Esophagus squamous epithelium (tissue), 5 donors: ENCODE measurements around the gene TAS2R20. TPM values are rescaled to one million over a fixed set of nuclear protein-coding genes. Genes with fewer than 3 reads are reported as not detected.

Experiments used
- DNase-seq: peaks from one replicate; lab custom pipeline; 2025; lab: John Stamatoyannopoulos, UW
- H3K27ac ChIP-seq, 4 donors: fragments of 200-600 bp; sonication (generic); one replicate each; pipeline ENCODE4 v1.5.1; 2016 to 2019; ENCODE audit warnings: mild to moderate bottlenecking in 1 of 4
- H3K27me3 ChIP-seq, 4 donors: fragments of 200-600 bp; sonication (generic); 1 replicate in 3 of 4; 2 replicates in 1 of 4; pipeline versions ENCODE4 v1.5.1 to v1.6.0; 2017 to 2021; ENCODE audit warnings: antibody characterized with exemption in 1 of 4
- H3K36me3 ChIP-seq, 3 donors: fragments of 200-600 bp; sonication (generic); one replicate each; pipeline ENCODE4 v1.5.1; 2016 to 2019
- H3K4me1 ChIP-seq, 3 donors: fragments of 200-600 bp; sonication (generic); one replicate each; pipeline ENCODE4 v1.5.1; 2017 to 2019
- H3K4me3 ChIP-seq, 4 donors: fragments of 200-600 bp; sonication (generic); 1 replicate in 3 of 4; 2 replicates in 1 of 4; pipeline ENCODE4 v1.5.1; 2016 to 2019; ENCODE audit warnings: mild to moderate bottlenecking in 2 of 4, moderate library complexity in 1 of 4
- H3K9me3 ChIP-seq, 3 donors: fragments of 200-600 bp; sonication (generic); one replicate each; pipeline ENCODE4 v1.5.1; 2016 to 2019
- CTCF ChIP-seq, 6 experiments: fragments of 450-650 bp in 4 of 6; fragments of 200-600 bp in 2 of 6; sonication (generic) in 2 of 6; IDR thresholded peaks; one replicate each; pipeline ENCODE4 v1.5.1; 2016 to 2019; ENCODE audit warnings: antibody characterized with exemption in 6 of 6, mild to moderate bottlenecking in 4 of 6, moderate library complexity in 4 of 6
- POLR2A ChIP-seq, 4 donors: fragments of 450-650 bp; IDR thresholded peaks; one replicate each; pipeline ENCODE4 v1.6.1; 2017; ENCODE audit warnings: antibody characterized with exemption in 4 of 4, mild to moderate bottlenecking in 4 of 4, moderate library complexity in 3 of 4
- WGBS, 2 donors: methylation state at CpG; one replicate each; pipeline ENCODE4 v1.1.5; 2018; 5-methylcytosine and 5-hydroxymethylcytosine counted together
- intact Hi-C: fragments of 100-400 bp; cut with DNase I; formaldehyde crosslinking; loops from one replicate; pipeline ENCODE4 v1.15.0; 2022
- total RNA-seq, 4 donors: library from RNA; depleted of rRNA; stranded (reverse); fragments of >200 nt; gene quantifications; one replicate each; pipeline ENCODE4 v1.1.0, GENCODE V29; 2016
- donor health status: DM: yes; HTN: yes; CAD: no.

TAS2R20 gene
- total RNA-seq, 4 donors from 2014 or later: 1.2 to 2.3 TPM; not detected in 2

DNA sequence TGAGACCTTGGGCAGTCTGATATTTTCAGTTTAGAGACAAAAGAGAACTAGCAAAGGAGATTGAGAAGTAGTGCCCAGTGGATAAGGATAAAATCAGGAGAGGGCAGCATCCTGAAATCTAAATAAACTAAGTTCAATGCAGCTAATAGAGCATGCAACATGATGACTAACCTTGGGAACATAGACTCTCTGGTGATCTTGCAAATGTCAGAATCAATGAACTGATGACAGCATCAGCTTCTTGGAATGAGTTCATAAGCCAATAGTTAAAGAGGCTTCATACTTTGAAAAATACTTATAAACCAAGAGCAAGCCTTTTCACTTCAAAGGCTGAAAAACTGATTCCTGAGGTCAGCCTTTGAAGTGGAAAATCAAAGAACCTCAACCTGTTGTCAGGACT lies 16.1 kb upstream of the TAS2R20 start:
- Histone ChIP-seq H3K27me3 (no peaks in the 10 kb centered on the region), H3K9me3 (no peaks in the 10 kb centered on the region), H3K4me1 (no peaks in the 10 kb centered on the region), H3K27ac (no peak overlapping the region), H3K36me3 (peaks cover 0 to 5% (median 0%) of the 10 kb centered on the region in 3 donors), H3K4me3 (no peak overlapping the region)
- intact Hi-C loops: no loop called here
- no peak for DNase-seq
- TF ChIP-seq POLR2A (IDR thresholded peaks at IDR 0.05) (no peak), CTCF (IDR thresholded peaks at IDR 0.05) (no peak)

GRCh38 chr12:11007608-11008007 lies 9.5 kb upstream of the TAS2R20 start:
- intact Hi-C loops: no loop called here
- no peak for TF ChIP-seq POLR2A (IDR thresholded peaks at IDR 0.05)
- TF ChIP-seq CTCF (IDR thresholded peaks at IDR 0.05): no peak
- WGBS, 2 donors: 97 to 100% methylated on average over 1 of the region's 1 CpG
- Histone ChIP-seq H3K9me3 (no peaks in the 10 kb centered on the region), H3K27ac (no peak overlapping the region), H3K36me3 (no peaks in the 10 kb centered on the region), H3K4me3 (no peak overlapping the region), H3K27me3 (no peaks in the 10 kb centered on the region), H3K4me1 (no peaks in the 10 kb centered on the region)
- no peak for DNase-seq

DNA sequence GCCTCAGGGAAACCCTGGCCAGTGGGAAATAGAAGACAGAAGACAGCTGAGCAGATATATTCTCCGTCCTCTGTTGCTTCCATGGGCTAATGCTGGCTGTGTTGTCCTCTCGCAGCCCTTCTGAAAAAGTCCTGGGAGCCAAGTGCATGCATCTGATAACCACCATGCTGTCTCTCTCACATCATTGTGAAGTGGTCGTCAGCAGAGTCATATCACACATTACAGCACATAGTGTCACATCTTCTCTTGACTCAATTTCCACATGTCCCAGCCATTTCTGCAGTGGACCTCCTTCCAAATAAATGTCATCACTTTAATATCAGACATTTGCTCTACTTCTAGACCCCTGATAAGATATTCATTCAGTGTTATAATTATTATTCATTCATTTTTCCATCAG lies 3.8 kb downstream of the TAS2R20 start:
- 85 to 87% methylated on average over 3 of the region's 3 CpGs for WGBS, 2 donors
- Histone ChIP-seq H3K4me3 (no peak overlapping the region), H3K27ac (no peak overlapping the region), H3K9me3 (peaks cover 0 to 5% (median 0%) of the 10 kb centered on the region in 3 donors), H3K27me3 (no peaks in the 10 kb centered on the region), H3K4me1 (no peaks in the 10 kb centered on the region), H3K36me3 (peaks cover 0 to 7% (median 0%) of the 10 kb centered on the region in 3 donors)
- DNase-seq: no peak
- no peak for TF ChIP-seq CTCF (IDR thresholded peaks at IDR 0.05)
- TF ChIP-seq POLR2A (IDR thresholded peaks at IDR 0.05): no peak
- intact Hi-C loops: no loop called here

DNA sequence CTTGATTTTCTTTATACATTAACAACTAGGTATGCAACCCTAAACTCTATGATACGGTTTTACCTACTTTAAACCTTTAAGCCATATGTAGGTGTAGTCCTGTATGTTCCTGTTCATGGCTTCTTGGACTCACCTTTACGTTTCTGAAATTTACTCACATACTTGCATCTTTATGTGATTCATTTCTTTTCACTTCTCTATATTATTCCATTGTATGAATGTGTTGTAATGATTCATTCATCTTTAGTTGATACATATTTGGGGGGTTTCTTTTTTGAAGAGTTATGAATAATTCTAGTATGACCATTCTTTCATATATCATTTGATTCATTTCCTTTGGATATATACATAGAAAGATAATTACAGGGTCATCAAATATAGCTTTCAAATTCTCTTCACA lies 9.0 kb downstream of the TAS2R20 start:
- intact Hi-C loops: no loop called here
- H3K9me3 ChIP-seq: peaks cover 0 to 5% (median 0%) of the 10 kb centered on the region in 3 donors
- WGBS, 2 donors: 88 to 96% methylated on average over 2 of the region's 2 CpGs
- H3K4me1 ChIP-seq: no peaks in the 10 kb centered on the region
- no peak for DNase-seq
- no peak overlapping the region for H3K27ac ChIP-seq
- no peaks in the 10 kb centered on the region for H3K27me3 ChIP-seq
- no peak overlapping the region for H3K4me3 ChIP-seq
- TF ChIP-seq CTCF (IDR thresholded peaks at IDR 0.05) (no peak), POLR2A (IDR thresholded peaks at IDR 0.05) (no peak)
- H3K36me3 ChIP-seq: peaks cover 0 to 5% (median 0%) of the 10 kb centered on the region in 3 donors

- Histone ChIP-seq H3K27ac (no peak within 1 kb of the TSS), H3K36me3 (no peaks in the 10 kb centered on the region), H3K4me1 (no peaks in the 10 kb centered on the region), H3K9me3 (peaks cover 0 to 5% (median 0%) of the 10 kb centered on the region in 3 donors), H3K27me3 (no peaks in the 10 kb centered on the region), H3K4me3 (no peak within 1 kb of the TSS)
- 45 to 47% methylated on average over 2 of the region's 2 CpGs for WGBS, 2 donors
- no peak for DNase-seq
- TF ChIP-seq POLR2A (IDR thresholded peaks at IDR 0.05): no peak
- no peak for TF ChIP-seq CTCF (IDR thresholded peaks at IDR 0.05)
- intact Hi-C loops: no loop called here
Measured at GRCh38 chr12:10986812-10987211, 11.3 kb downstream of the TAS2R20 start, which contains the start of gene TAS2R50. TAS2R50 (minus strand) TSS chr12:10986912; CDS start chr12:10986860, 52 bp downstream.
